Sciatic nerve (tissue), 2 donors: ENCODE data around the gene MBNL1. TPM values are rescaled to one million over a fixed set of nuclear protein-coding genes. Genes with fewer than 3 reads are reported as not detected.

Source experiments
- ATAC-seq: fragments of 200-7000 bp; cut with Tn5 transposase; one replicate; pipeline ENCODE4 v1.9.1; 2020; ENCODE audit warnings: mild to moderate bottlenecking, moderate library complexity
- DNase-seq: peaks from one replicate; pipeline ENCODE4 v3.0.0-alpha.2; 2020; ENCODE audit warnings: low spot score
- intact Hi-C: fragments of 100-400 bp; cut with DNase I; formaldehyde crosslinking; loops from one replicate; pipeline ENCODE4 v1.14.2; 2022
- total RNA-seq: library from RNA; stranded (reverse); fragmentation: NEBNext Ultra II Directional; extraction: Animal tissue kit (Norgen Biotek cat#: 25700); gene quantifications from one replicate; pipeline ENCODE4 v1.2.1, GENCODE V29; 2021
- donor health status: DM: no; HTN: no; CAD: no.
- donor health status: DM: no; HTN: no; CAD: no.

The MBNL1 gene
- total RNA-seq, 1 donor from 2014 or later, result 215 TPM

GRCh38 chr3:152269056-152269830, 514 bp downstream of the MBNL1 start:
- intact Hi-C loops, result no loop called here
- DNase-seq (no peak), ATAC-seq (peak; percentile 82)

- ATAC-seq (peak; percentile 62), DNase-seq (peak; percentile 61)
Measured at GRCh38 chr3:152269831-152270734, 1.4 kb downstream of the MBNL1 start.

GRCh38 chr3:152270937-152271336, 2.2 kb downstream of the MBNL1 start:
- intact Hi-C loops, result no loop called here
- no peak for ATAC-seq
- DNase-seq, result no peak

More at GRCh38 chr3:152269831-152270734, 1.4 kb downstream of the MBNL1 start:
- intact Hi-C loops, result no loop called here

GRCh38 chr3:152271501-152272236, 2.9 kb downstream of the MBNL1 start:
- DNase-seq (no peak), ATAC-seq (no peak)
- intact Hi-C loops, result no loop called here

- intact Hi-C loops, result no loop called here
- ATAC-seq, result no peak
Measured at GRCh38 chr3:152272771-152273242, 4.1 kb downstream of the MBNL1 start.

GRCh38 chr3:152276681-152277080, 8.0 kb downstream of the MBNL1 start:
- ATAC-seq, result no peak
- intact Hi-C loops, result no loop called here
- no peak for DNase-seq

More at GRCh38 chr3:152272771-152273242, 4.1 kb downstream of the MBNL1 start:
- DNase-seq, result no peak

GRCh38 chr3:152277198-152277597, 8.5 kb downstream of the MBNL1 start:
- intact Hi-C loops, result no loop called here
- ATAC-seq (no peak), DNase-seq (no peak)

- no peak for DNase-seq
- no peak for ATAC-seq
- intact Hi-C loops, result no loop called here
Measured at GRCh38 chr3:152278756-152279427, 10.2 kb downstream of the MBNL1 start.

- no peak for DNase-seq
- ATAC-seq, result no peak
- intact Hi-C loops, result no loop called here
Measured at GRCh38 chr3:152279479-152279878, 10.8 kb downstream of the MBNL1 start.

GRCh38 chr3:152280539-152280938, 11.8 kb downstream of the MBNL1 start:
- DNase-seq (no peak), ATAC-seq (no peak)
- intact Hi-C loops, result no loop called here

- ATAC-seq, result no peak
- intact Hi-C loops, result no loop called here
- DNase-seq, result no peak
Measured at GRCh38 chr3:152281133-152281713, 12.5 kb downstream of the MBNL1 start.

GRCh38 chr3:152282813-152283212, 14.1 kb downstream of the MBNL1 start:
- ATAC-seq, result no peak
- no peak for DNase-seq
- intact Hi-C loops, result no loop called here

GRCh38 chr3:152283492-152284381, 15.0 kb downstream of the MBNL1 start:
- DNase-seq (no peak), ATAC-seq (peak; percentile 11)
- intact Hi-C loops, result no loop called here

- ATAC-seq, result no peak
- no peak for DNase-seq
- intact Hi-C loops, result no loop called here
Measured at GRCh38 chr3:152284906-152285305, 16.2 kb downstream of the MBNL1 start.

- intact Hi-C loops, result no loop called here
- DNase-seq, result no peak
- ATAC-seq, result no peak
Measured at GRCh38 chr3:152285509-152285908, 16.8 kb downstream of the MBNL1 start.

- DNase-seq, result no peak
- intact Hi-C loops, result no loop called here
Measured at GRCh38 chr3:152287898-152288576, 19.3 kb downstream of the MBNL1 start.

GRCh38 chr3:152288681-152289080, 20.0 kb downstream of the MBNL1 start:
- DNase-seq (no peak), ATAC-seq (no peak)
- intact Hi-C loops, result no loop called here

More at GRCh38 chr3:152287898-152288576, 19.3 kb downstream of the MBNL1 start:
- no peak for ATAC-seq
